GM18519 (cell line): ENCODE data around the gene TVP23A.
"Not testable (repeated sequence)": the region's sequence is repeated elsewhere in the genome, so short reads cannot be mapped to it uniquely, and the experiment has no call there.

ENCODE experiments used
- ATAC-seq: cut with Tn5 transposase; IDR thresholded peaks from one replicate; pipeline ENCODE4 v1.9.1; 2021; ENCODE audit warnings: mild to moderate bottlenecking, moderate library complexity; ENCODE audit not compliant: unreplicated experiment, low FRiP score

The TVP23A gene

DNA sequence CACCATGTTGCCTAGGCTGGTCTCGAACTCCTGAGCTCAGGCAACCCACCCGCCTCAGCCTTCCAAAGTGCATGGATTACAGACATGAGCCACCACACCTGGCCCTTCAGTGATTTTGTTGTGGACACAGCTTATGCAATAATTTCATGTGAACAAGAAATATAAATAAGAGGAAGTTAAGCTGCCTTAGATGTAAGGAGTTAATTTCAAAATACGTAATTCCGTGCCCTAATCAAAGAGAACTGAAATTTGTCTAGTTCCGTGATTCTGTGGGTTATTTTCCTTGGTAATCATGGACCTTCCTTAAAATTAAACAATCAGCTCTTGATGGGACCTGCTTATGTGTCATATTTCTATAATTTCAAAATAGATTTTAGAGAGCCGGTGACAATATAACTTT, 11.9 kb downstream of the TVP23A start:
- ATAC-seq: no peak

DNA sequence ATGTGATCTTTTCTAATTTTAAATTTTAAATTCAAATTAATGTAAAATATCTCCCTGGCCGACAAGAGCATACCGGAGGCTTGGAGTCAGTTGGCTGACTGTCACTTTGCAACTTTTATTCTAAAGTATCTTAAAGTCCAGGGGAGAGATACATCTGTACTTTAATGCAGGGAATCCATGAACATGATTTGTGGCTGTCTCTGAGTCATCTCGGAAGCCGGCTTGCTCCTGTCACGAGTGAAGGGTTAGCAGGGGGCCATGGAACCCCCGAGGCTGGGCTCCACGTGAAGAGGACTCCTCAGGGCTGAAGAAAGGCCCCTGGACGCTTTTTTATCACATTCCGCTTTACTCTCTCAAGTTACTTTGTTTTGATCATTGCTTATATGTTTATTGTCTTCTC, 13.3 kb downstream of the TVP23A start:
- ATAC-seq: no peak

DNA sequence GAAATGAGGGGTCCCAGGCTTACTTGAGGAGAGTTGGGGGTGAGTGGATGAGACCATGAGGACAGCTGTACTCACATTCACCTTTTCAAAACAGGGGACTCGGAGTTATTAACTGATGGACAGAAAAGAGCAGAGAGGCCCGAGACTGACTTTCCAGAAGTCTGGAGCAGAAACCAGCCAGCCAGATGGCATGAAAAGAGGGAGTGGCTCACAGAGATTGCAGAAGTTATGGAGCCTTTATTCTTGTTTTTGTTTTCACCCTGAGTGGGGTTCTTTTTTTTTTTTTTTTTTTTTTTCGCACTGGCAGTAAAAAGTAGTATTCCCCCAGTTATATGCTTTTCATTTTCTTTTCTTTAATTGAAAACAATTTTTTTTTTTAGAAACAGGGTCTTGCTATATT, 18.9 kb downstream of the TVP23A start:
- ATAC-seq: no peak

DNA sequence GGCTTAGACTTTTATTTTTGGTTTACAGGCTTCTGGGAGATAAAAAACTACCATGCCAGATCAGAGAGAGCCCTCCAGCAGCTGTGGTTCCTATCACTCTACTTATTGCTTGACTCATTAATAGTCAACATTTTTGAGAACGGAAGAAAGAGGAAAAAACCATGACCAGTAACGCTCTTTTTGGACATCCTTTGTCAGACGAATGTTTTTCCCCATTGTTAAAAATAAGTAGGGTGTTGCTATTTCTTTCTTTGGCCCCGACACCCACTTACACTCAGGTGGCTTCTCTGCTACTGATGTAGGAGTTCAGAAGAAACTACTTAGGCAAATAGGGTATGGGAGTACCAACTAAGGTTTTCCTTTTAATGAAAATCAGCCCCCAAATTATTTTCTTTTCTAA, 27.5 kb downstream of the TVP23A start:
- ATAC-seq: peak; percentile 37

DNA sequence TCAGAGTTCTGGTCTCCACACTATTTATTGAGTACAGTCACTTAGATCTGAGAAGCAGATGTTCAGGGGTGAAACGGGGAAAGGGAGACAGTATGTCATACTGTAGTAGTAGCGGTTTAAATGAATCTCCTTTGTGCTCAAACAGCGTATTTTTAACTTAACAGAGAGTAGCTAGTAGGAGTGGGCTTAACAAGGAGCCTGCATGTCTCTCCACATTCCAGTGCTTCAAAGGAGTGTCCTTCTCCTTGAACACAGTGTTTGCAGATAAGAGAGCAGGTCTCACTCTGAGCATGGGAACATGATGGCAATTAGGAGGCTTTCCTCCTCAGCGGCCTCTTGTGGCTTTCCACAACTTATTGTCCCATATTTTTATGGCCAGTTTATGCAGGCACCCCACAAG, 30.0 kb downstream of the TVP23A start:
- not testable (repeated sequence) for ATAC-seq

DNA sequence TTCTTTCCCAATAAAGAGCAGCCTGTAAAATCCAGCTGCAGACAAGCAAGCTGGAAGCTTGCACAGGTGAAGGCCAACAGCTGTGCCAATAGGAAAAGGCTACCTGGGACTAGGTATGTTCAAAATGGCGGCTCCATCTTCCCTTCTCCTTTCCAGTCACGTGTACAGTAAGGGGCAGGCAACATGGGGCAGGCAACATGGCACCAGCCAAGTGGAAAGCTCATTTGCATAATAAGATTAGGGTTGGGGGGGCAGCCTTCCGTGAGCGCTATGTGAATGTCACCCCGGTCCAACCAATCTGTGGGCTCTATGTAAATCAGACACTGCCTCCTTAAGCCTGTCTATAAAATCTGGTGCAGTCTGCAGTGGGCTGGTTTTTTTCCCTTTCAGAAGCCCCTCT, 31.3 kb downstream of the TVP23A start:
- ATAC-seq: no peak

DNA sequence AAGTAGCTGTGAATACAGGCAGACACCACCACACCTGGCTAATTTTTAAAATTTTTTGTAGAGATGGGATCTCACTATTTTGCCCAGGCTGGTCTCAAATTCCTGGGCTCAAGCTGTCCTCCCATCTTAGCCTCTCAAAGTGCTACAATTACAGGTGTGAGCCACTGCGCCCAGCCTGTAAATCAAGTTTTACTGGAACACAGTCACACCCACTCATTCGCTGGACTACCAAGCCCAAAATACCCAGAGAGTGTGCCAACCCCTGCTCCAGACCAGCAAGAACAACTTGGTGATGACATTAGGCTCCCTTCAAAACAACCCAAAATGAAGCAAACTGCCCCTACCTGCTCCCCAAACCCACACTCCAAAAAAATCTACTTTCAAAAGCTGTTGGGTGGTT, 36.0 kb downstream of the TVP23A start:
- ATAC-seq: no peak

DNA sequence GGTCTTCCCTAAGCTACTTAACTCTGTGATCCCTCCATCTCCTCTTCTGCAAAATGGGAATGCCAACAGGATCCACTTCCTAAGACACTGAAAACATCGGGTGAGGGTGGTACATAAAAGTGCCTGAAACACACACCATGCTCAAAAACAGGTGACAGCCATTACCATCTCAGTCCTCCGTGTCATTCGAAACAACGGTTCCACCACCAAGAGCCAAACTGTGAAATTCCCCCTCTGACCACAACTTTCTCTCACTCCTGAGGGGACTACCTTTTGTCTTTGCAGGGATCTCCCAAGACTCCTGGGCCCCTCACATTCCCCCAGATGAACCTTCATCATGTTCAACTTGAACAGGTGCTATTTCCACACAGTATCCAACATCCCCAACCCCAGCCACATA, 38.0 kb downstream of the TVP23A start:
- ATAC-seq: no peak

DNA sequence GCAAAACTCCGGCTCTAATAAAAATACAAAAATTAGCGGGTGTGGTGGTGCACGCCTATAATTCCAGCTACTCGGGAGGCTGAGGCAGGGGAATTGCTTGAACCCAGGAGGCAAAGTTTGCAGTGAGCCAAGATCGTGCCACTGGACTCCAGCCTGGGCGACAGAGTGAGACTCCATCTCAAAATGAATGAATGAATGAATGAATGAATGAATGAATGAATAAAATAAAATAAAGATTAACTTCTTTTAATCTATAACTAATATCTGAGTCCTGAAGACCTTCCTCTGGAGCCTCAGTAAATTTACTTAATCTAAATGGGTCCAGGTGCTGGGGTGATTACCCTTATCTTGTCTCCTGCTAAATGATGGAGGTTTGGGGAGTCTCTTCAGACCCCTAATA, 38.7 kb downstream of the TVP23A start:
- ATAC-seq: not testable (repeated sequence)

DNA sequence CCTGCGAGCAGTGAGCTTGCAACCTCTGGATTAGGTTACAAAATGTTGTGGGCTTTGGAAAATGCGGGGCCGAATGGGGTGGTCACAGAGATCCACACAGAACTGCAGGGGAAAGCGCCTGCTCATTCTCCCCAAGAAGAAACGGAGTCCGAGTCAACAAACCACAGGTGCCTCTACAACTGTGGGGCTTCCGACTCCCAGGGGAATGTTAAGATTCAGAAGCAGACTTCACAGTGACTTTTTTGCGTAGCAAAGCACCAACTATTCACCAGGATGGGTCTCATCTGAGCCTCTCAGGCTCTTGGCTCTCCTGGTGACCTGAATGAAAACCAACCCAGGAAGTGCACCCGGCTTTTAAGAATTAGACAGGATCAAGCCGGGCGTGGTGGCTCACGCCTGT, 41.2 kb downstream of the TVP23A start:
- no peak for ATAC-seq

DNA sequence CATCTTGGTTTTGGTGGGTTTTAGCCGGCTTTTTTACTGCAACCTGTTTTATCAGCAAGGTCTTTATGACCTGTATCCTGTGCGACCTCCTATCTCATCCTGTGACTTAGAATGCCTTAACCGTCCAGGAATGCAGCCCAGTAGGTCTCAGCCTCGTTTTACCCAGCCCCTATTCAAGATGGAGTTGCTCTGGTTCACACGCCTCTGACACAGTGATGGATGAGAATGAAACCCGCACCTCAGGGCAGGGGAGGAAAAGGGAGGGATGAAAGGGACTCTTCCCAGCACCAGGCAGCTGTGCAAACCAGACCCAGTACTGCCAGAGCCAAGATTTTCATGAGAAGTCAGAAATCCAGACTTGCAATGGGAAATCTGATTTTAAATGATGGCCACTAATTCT, 41.7 kb downstream of the TVP23A start:
- not testable (repeated sequence) for ATAC-seq

DNA sequence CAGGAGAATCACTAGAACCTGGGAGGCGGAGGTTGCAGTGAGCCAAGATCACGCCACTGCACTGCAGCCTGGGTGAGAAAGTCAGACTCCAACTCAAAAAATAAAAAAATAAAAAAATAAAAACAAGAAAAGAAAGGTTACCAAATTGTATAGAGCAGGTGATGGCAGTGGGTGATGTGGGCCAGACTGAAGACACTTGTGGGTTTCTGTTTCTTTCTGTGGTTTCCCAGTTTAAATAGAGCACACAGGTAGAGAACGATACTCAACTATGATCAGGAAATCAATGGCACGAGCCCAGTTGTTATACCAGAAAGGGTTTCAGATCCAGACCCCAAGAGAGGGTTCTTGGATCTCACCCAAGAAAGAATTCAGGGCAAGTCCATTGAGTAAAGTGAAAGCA, 42.3 kb downstream of the TVP23A start:
- ATAC-seq: peak; percentile 76

DNA sequence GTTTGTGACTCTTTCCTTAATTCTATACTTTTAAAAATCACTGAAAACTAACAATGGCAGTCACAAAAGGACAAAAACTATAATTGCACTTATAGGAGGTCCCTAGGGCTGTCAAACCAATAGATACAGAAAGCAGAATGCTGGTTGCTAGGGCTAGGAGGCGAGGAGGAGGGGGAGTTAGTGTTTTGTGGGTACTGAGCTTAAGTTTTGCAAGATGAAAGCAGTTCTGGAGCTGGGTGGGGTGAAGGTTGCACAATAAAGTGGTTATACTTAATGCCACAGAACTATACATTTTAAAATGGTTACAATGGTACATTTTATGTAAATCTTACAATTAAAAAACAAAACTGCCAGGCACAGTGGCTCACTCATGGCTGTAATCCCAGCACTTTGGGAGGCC, 47.7 kb downstream of the TVP23A start:
- ATAC-seq: no peak

DNA sequence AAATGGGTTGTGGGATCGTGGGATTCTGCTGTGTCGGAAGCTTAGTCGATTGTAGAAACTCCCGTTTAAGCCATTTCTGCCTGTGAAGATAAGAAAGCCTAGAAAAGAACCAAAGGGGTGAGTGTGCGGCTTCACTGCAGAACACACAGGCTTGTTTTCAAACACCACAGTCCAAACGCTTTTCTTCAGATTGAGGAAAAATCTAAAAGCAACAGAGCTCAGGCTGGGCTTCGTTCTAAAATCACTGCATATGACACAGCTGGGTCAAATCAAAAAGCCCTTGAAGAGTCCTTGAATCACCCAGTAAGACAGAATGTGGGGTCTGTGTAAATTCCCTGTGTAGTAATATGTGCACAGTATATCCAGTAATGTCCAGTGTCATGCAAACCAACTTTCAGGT, 49.2 kb downstream of the TVP23A start:
- ATAC-seq: no peak

DNA sequence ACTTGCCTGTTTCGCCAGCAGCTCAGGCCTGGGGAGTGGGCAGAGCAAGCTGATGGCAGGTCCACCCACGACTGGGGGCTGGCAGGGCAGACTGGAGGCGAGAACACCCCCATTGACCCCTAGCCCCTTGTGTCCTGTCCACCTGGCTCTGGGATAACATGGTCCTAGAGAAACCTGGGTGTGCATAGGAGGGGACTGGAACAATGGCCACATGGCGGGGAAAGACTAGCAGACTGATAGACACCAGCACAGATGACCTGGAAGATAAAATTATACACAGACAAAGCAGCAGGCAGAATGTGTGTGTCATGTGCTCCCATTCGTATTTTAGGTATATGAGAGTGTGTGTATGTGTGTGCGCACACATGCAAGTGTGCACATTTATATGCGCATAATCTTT, 51.5 kb downstream of the TVP23A start:
- no peak for ATAC-seq

DNA sequence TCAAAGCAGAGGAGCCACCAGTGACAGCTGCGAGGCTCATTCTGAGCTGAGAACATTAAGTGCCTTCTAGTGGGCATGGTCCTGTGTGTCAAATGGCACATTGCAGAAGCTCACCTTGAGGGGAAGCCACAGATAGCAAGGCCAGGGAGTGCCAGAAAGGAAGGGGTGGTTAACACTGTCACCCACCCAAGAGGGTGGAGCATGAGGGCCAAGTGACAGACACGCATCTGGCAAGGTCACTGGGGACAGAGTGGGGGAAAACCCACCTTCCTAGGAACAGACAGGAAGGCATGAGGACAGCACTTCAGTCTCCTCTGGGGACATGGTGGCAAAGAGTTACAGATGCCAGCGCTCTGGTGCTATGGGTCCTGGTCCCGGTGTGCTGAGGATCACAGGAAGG, 52.8 kb downstream of the TVP23A start:
- ATAC-seq: no peak

DNA sequence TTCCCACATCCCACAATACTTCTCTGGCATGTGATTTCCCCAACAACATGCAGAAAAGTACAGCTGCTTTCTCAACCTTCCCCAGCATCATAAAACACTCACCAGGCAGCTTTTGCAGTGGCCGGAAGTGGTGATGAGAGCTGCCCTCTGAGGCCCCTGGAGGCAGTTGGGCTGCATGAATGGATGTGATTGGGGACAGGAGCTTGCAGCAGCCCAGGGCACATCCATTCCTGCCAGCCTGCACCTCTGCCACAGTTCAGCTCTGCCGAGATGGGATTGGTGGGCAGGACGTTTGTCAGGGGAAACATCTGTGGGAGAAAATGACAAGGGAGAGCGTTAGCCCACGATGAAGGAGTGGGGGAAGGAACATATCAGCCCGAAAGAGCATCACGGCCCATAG, 55.1 kb downstream of the TVP23A start:
- no peak for ATAC-seq

DNA sequence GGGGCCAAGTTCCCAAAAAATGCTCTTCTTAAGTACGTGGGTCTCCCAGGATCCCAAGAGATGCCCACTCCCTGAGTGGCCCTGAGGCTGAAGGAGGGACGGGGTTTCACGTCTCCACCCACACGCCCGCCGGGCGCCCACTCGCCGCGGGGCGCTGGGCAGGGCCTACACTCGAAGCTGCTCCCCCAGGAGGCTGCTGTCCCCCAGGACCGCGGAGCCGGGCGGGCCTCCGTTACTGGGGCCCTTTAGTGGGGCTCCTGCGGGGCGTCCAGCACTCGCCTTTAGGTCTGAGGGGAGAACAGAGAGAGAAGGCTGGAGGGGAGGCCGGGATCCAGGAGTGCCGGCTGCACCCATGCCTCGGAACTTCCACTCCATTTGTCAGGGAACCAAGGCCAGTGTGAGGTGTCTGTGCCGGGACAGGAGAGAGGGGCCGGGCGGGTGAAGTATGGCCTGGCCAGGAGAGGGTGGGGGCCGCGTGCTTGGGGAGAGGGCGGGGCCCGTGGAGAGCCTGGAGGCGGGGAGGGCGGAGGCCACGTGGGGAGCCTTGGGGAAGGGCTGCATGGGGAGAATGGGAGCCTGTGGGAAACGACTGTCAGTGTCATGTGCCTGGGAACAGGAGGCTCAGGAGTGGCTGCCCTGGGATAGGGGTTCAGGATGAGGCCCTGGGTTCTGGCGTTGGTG, 56.1 kb downstream of the TVP23A start:
- no peak for ATAC-seq

DNA sequence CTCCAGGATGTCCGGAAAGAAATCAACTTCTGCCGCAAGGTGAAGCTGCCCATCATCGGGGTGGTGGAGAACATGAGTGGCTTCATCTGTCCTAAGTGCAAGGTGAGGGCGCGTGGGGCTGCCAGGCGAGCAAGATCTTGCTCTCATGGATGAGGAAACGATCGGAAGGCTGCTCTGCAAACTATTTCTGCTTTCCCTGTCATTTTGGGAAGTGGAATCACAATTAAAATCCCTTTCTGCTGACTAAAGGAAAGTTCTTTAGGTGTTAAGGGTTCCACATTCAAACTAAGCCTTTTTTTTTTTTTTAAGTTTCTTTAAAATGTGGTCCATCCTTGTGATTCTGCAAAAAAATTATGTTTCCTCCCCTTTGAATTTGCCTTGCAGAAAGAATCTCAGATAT, 57.2 kb downstream of the TVP23A start:
- no peak for ATAC-seq

DNA sequence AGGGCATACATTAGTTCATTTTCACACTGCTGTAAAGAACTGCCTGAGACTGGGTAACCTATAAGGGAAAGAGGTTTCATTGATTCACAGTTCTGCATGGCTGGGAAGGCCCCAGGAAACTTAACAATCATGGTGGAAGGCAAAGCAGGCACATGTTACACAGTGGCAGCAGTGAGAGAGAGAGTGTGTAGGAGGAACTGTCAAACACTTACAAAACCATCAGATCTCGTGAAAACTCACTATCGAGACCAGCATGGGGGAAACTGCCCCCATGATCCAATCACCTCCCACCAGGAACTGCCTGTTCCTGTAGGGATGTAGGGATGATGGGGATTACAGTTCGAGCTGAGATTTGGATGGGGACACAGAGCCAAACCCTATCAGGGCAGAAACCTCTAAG, 57.7 kb downstream of the TVP23A start:
- no peak for ATAC-seq

DNA sequence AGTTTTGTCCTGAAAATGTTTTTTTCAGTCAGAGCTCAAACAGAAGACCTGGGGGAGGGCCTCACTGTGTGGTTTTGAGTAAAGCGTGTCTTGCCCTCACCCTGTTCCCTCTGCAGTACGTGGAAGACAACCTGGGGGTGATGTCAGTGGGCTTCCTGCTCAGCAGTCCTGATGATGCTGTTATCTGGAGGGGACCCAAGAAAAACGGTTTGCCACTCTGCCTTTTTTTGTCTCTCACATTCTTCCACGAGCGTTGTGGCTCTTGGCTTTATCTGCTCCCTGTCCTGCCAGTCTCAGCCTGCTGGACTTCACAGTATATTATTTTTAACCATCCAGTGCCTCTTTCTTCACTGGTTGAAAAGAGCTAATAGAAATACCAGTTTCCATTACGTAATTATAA, 62.0 kb downstream of the TVP23A start:
- ATAC-seq: no peak

DNA sequence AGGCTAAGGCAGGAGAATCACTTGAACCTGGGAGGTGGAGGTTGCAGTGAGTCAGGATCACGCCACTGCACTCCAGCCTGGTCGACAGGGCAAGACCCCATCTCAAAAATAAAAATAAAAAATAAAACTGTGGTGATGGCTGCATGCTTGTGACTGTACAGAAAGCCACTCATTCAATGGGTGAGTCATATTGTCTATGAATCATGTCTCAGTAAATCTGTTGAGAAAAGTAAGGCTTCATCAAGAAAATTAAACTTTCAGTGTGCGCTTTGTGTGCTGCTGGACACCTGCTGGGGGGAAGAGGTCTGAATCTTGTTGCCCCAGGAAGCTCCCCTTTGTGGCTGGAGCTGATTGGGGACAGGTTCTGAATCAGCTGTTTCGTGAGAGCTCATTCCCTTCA, 63.7 kb downstream of the TVP23A start:
- no peak for ATAC-seq

DNA sequence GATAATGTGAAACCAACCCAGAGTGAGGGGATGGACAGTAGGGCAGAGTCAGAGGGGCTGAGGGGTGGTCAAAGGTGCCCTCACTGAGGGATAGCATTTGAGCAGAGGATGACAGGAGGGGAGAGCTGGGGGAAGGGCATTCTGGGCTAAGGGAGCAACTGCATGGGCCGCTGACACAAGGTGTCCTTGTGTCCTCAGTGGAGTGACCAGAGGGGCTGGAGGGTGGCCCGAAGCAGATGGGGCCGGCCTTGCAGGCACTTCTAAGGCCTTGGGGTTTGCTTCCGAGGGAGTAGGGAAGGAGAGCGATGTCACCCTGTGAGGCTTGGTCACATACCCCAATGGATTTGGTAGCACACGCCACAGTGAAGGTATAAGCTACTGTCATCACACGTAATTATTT, 64.9 kb downstream of the TVP23A start:
- ATAC-seq: no peak
